Measurements from ENCODE around the gene TXNRD1.

Gene TXNRD1

DNA sequence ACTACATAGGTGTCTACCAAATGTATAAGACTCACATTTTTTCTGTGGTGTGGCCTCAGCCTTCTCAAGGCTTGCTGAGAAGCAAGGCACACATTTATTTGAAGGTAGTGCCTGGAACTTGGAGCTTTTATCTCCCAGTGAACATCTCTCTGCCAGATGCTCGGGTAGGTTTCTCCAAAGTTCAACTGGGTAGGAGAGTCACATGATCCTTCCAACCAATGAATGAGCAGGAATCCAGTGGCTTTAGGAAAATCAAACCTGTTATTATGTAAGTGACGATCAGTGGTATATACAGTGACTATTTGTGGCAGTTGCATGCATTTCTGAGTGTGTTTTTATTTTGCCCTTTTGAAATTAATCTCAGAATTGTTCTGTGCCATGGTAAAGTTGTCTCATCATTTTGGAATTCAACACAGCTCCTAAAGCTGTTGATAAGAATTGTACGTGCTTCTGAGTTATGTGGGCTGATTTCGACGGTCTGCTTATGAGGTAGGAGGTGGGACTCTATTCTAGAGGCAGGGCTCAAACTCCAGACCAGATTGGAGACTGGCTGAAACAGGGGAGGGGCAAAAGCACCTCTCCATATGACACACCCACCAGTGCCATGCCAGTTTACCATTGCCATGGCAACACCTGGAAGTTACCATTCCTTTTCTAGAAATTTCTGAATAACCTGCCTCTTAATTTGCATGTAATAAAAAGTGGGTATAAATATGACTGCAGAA lies 145.6 kb downstream of the TXNRD1 start:
- ATAC-seq = no peak; the same call in 2 of the 3 replicates
- no peak for TF ChIP-seq ISL1 (CRISPR knock-in tag; IDR thresholded peaks at IDR 0.05)
- no peak for TF ChIP-seq CSRNP3 (CRISPR knock-in tag; IDR thresholded peaks at IDR 0.05)
- no peak for TF ChIP-seq RARB (CRISPR knock-in tag; IDR thresholded peaks at IDR 0.05)
- TF ChIP-seq TCF4 (CRISPR knock-in tag; IDR thresholded peaks at IDR 0.05; ENCODE audit: borderline replicate concordance) = no peak
- no peak for TF ChIP-seq BACH2 (CRISPR knock-in tag; IDR thresholded peaks at IDR 0.05; ENCODE audit: borderline replicate concordance)
- TF ChIP-seq ZC3H10 (CRISPR knock-in tag; IDR thresholded peaks at IDR 0.05) = no peak
- no peak for TF ChIP-seq ZFP30 (CRISPR knock-in tag; IDR thresholded peaks at IDR 0.05)
- TF ChIP-seq, protein P1, sequence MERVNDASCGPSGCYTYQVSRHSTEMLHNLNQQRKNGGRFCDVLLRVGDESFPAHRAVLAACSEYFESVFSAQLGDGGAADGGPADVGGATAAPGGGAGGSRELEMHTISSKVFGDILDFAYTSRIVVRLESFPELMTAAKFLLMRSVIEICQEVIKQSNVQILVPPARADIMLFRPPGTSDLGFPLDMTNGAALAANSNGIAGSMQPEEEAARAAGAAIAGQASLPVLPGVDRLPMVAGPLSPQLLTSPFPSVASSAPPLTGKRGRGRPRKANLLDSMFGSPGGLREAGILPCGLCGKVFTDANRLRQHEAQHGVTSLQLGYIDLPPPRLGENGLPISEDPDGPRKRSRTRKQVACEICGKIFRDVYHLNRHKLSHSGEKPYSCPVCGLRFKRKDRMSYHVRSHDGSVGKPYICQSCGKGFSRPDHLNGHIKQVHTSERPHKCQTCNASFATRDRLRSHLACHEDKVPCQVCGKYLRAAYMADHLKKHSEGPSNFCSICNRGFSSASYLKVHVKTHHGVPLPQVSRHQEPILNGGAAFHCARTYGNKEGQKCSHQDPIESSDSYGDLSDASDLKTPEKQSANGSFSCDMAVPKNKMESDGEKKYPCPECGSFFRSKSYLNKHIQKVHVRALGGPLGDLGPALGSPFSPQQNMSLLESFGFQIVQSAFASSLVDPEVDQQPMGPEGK (CRISPR knock-in tag; IDR thresholded peaks at IDR 0.05; ENCODE audit: borderline replicate concordance) = no peak
- no peak for TF ChIP-seq SNAI2 (CRISPR knock-in tag; IDR thresholded peaks at IDR 0.05)
- TF ChIP-seq OSR1 (CRISPR knock-in tag; IDR thresholded peaks at IDR 0.05) = no peak
- TF ChIP-seq TOX (CRISPR knock-in tag; IDR thresholded peaks at IDR 0.05; ENCODE audit: borderline replicate concordance) = no peak
- TF ChIP-seq GLIS3 (CRISPR knock-in tag; IDR thresholded peaks at IDR 0.05) = no peak

- TF ChIP-seq ZNF70 (CRISPR knock-in tag; IDR thresholded peaks at IDR 0.05) = no peak
- TF ChIP-seq, protein P1 (CRISPR knock-in tag; IDR thresholded peaks at IDR 0.05; ENCODE audit: borderline replicate concordance) = no peak
- no peak for ATAC-seq
These were observed 150.4 kb downstream of the TXNRD1 start for GRCh38 chr12:104365921-104366410.

DNA sequence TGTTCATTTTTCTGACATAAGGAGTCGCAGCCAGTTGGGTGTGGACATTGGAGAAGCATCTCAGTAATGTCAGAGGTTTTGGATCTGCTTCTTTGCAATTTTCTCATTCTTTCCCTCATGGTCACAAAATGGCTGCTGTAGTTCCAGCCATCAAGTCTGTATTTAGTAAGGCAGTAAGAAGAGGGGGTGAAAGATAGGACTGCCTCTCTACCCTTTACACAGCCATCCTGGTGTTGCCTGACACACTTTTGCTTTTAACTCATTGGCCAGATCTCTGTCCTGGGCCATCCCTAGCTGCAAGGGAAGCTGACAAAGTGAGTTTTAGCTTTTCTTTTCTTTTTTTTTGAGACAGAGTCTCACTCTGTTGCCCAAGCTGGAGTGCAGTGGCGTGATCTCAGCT lies 154.1 kb downstream of the TXNRD1 start:
- no peak for ATAC-seq
- TF ChIP-seq TSHZ2 (CRISPR knock-in tag; IDR thresholded peaks at IDR 0.05) (no peak), ZFP3 (CRISPR knock-in tag; IDR thresholded peaks at IDR 0.05) (no peak)

GRCh38 chr12:104371043-104371870 lies 155.7 kb downstream of the TXNRD1 start:
- ATAC-seq = peak; percentile 48; the same call in 2 of the 3 replicates
- TF ChIP-seq ZFP3 (CRISPR knock-in tag; IDR thresholded peaks at IDR 0.05) = no peak

GRCh38 chr12:104372061-104372720 lies 156.6 kb downstream of the TXNRD1 start:
- no peak for ATAC-seq
- TF ChIP-seq OSR1 (CRISPR knock-in tag; IDR thresholded peaks at IDR 0.05) (no peak), CSDC2 (CRISPR knock-in tag; IDR thresholded peaks at IDR 0.05) (no peak), TCF4 (CRISPR knock-in tag; IDR thresholded peaks at IDR 0.05; ENCODE audit: borderline replicate concordance) (no peak), ZC3H10 (CRISPR knock-in tag; IDR thresholded peaks at IDR 0.05) (no peak), PPARA (CRISPR knock-in tag; IDR thresholded peaks at IDR 0.05; ENCODE audit: borderline replicate concordance) (no peak), BACH2 (CRISPR knock-in tag; IDR thresholded peaks at IDR 0.05; ENCODE audit: borderline replicate concordance) (no peak), ISL1 (CRISPR knock-in tag; IDR thresholded peaks at IDR 0.05) (no peak), SNAI2 (CRISPR knock-in tag; IDR thresholded peaks at IDR 0.05) (no peak), ZFP3 (CRISPR knock-in tag; IDR thresholded peaks at IDR 0.05) (no peak), ZNF8 (CRISPR knock-in tag; IDR thresholded peaks at IDR 0.05) (no peak), POU6F1 (CRISPR knock-in tag; IDR thresholded peaks at IDR 0.05; ENCODE audit: borderline replicate concordance, low read depth) (no peak)

Data from SK-N-SH treated with all-trans-retinoic acid at 6 μM for 48 hours (cell line).